Immature natural killer cell (primary cell): Measurements from ENCODE around the gene OR2Y1. TPM values are rescaled to one million over a fixed set of nuclear protein-coding genes. Genes with fewer than 3 reads are reported as not detected.

Experiments used
- polyA plus RNA-seq, 3 donors: library from polyadenylated mRNA; unstranded; fragments of 300-500 nt; fragmentation: Illumina TruSeq; gene quantifications; one replicate each; pipeline ENCODE4 v1.2.3, GENCODE V29; 2021

Gene OR2Y1
- polyA plus RNA-seq, 3 donors from 2014 or later, result not detected

Other genes with a start within 250 kb of the OR2Y1 start
- 10 to 100 TPM in 1 of 3 donors, 1 to 10 TPM in 2; 5.8 to 11.2 (median 9.0) TPM for gene CNOT6, start 245.7 kb downstream of the OR2Y1 start, polyA plus RNA-seq
- gene SCGB3A1, start 148.6 kb downstream of the OR2Y1 start, polyA plus RNA-seq, result under 1 TPM in 1 of 3 donors, not detected in 2; 0.51 TPM
- gene FLT4, start 90.5 kb downstream of the OR2Y1 start, polyA plus RNA-seq, result under 1 TPM in 1 of 3 donors, not detected in 2; 0.37 TPM
- gene MGAT1, start 62.7 kb upstream of the OR2Y1 start, polyA plus RNA-seq, result 100 to 1,000 TPM; 220 to 241 (median 238) TPM
- 1 to 10 TPM; 7.4 to 9.8 (median 8.9) TPM for gene ZFP62, start 121.2 kb upstream of the OR2Y1 start, polyA plus RNA-seq
- not detected for gene BTNL8, start 159.1 kb upstream of the OR2Y1 start, polyA plus RNA-seq
- not detected for gene BTNL3, start 248.8 kb upstream of the OR2Y1 start, polyA plus RNA-seq